HEK293 (cell line): Measurements from ENCODE around the gene ELL.
A peak's percentile ranks its signal among the peaks of the same experiment; 100 is the strongest.

Experiments used
- HOXA7 ChIP-seq: sonication (generic); formaldehyde crosslinking; IDR thresholded peaks from 2 replicates; pipeline ENCODE4 v1.8.1; 2022; ENCODE audit warnings: missing genetic modification reagents, borderline replicate concordance
- KLF17 ChIP-seq: fragments of 450-650 bp; formaldehyde crosslinking; IDR thresholded peaks from 2 replicates; pipeline ENCODE4 v1.5.1; 2016; ENCODE audit warnings: missing biosample characterization, missing genetic modification characterization
- KLF9 ChIP-seq: fragments of 450-650 bp; formaldehyde crosslinking; IDR thresholded peaks from 2 replicates; pipeline ENCODE4 v1.5.1; 2016; ENCODE audit warnings: missing biosample characterization, missing genetic modification characterization, low read depth
- MEIS1 ChIP-seq: sonication (generic); formaldehyde crosslinking; IDR thresholded peaks from 2 replicates; pipeline ENCODE4 v1.8.1; 2022; ENCODE audit warnings: missing genetic modification reagents, mild to moderate bottlenecking, borderline replicate concordance
- REST ChIP-seq: fragments of 450-650 bp; formaldehyde crosslinking; IDR thresholded peaks from 2 replicates; pipeline ENCODE4 v1.5.1; 2016; ENCODE audit warnings: missing biosample characterization, missing genetic modification characterization
- YY1 ChIP-seq: fragments of 450-650 bp; formaldehyde crosslinking; IDR thresholded peaks from 2 replicates; pipeline ENCODE4 v1.5.1; 2018; ENCODE audit warnings: missing biosample characterization, missing genetic modification characterization
- ZBTB48 ChIP-seq: fragments of 450-650 bp; formaldehyde crosslinking; IDR thresholded peaks from 2 replicates; pipeline ENCODE4 v1.5.1; 2016; ENCODE audit warnings: missing biosample characterization, missing genetic modification characterization
- ZBTB8A ChIP-seq: fragments of 450-650 bp; formaldehyde crosslinking; IDR thresholded peaks from 2 replicates; pipeline ENCODE4 v1.5.1; 2016; ENCODE audit warnings: missing biosample characterization, missing genetic modification characterization
- ZFHX2 ChIP-seq: fragments of 450-650 bp; formaldehyde crosslinking; conservative IDR thresholded peaks from 2 replicates; pipeline ENCODE4 v1.5.1; 2016; ENCODE audit warnings: missing biosample characterization, missing genetic modification characterization
- ZNF132 ChIP-seq: fragments of 450-650 bp; formaldehyde crosslinking; IDR thresholded peaks from 2 replicates; pipeline ENCODE4 v1.5.1; 2017; ENCODE audit warnings: missing biosample characterization, missing genetic modification characterization, borderline replicate concordance
- ZNF133 ChIP-seq: fragments of 450-650 bp; formaldehyde crosslinking; IDR thresholded peaks from 2 replicates; pipeline ENCODE4 v1.5.1; 2016; ENCODE audit warnings: missing biosample characterization, missing genetic modification characterization
- ZNF16 ChIP-seq: fragments of 450-650 bp; formaldehyde crosslinking; IDR thresholded peaks from 2 replicates; pipeline ENCODE4 v1.5.1; 2016; ENCODE audit warnings: low read depth, missing biosample characterization, missing genetic modification characterization
- ZNF175 ChIP-seq: fragments of 450-650 bp; formaldehyde crosslinking; IDR thresholded peaks from 2 replicates; pipeline ENCODE4 v1.5.1; 2016; ENCODE audit warnings: missing biosample characterization, missing genetic modification characterization
- ZNF214 ChIP-seq: fragments of 450-650 bp; formaldehyde crosslinking; IDR thresholded peaks from 2 replicates; pipeline ENCODE4 v1.5.1; 2017; ENCODE audit warnings: missing biosample characterization, mild to moderate bottlenecking, missing genetic modification characterization, borderline replicate concordance
- ZNF266 ChIP-seq: fragments of 450-650 bp; formaldehyde crosslinking; IDR thresholded peaks from 2 replicates; pipeline ENCODE4 v1.5.1; 2016; ENCODE audit warnings: missing biosample characterization, missing genetic modification characterization, low read depth
- ZNF426 ChIP-seq: fragments of 450-650 bp; formaldehyde crosslinking; IDR thresholded peaks from 2 replicates; pipeline ENCODE4 v1.5.1; 2017; ENCODE audit warnings: missing biosample characterization, missing genetic modification characterization, mild to moderate bottlenecking, inconsistent platforms, moderate library complexity
- ZNF48 ChIP-seq: fragments of 450-650 bp; formaldehyde crosslinking; IDR thresholded peaks from 2 replicates; pipeline ENCODE4 v1.5.1; 2016; ENCODE audit warnings: missing biosample characterization, missing genetic modification characterization
- ZNF560 ChIP-seq: fragments of 450-650 bp; formaldehyde crosslinking; IDR thresholded peaks from 2 replicates; pipeline ENCODE4 v1.5.1; 2017; ENCODE audit warnings: missing biosample characterization, missing genetic modification characterization, borderline replicate concordance
- ZNF585B ChIP-seq: fragments of 450-650 bp; formaldehyde crosslinking; IDR thresholded peaks from 2 replicates; pipeline ENCODE4 v1.5.1; 2016; ENCODE audit warnings: missing biosample characterization, missing genetic modification characterization
- ZNF596 ChIP-seq: fragments of 450-650 bp; IDR thresholded peaks from 2 replicates; pipeline ENCODE4 v1.5.0; 2018; ENCODE audit warnings: missing biosample characterization, mild to moderate bottlenecking, missing genetic modification characterization, moderate library complexity
- ZNF600 ChIP-seq: fragments of 450-650 bp; formaldehyde crosslinking; IDR thresholded peaks from 2 replicates; pipeline ENCODE4 v1.5.1; 2016; ENCODE audit warnings: missing biosample characterization, missing genetic modification characterization
- ZNF660 ChIP-seq: fragments of 450-650 bp; IDR thresholded peaks from 2 replicates; pipeline ENCODE4 v1.5.1; 2018; ENCODE audit warnings: missing biosample characterization, mild to moderate bottlenecking, missing genetic modification characterization
- ZNF670 ChIP-seq: fragments of 450-650 bp; formaldehyde crosslinking; IDR thresholded peaks from 2 replicates; pipeline ENCODE4 v1.5.1; 2016; ENCODE audit warnings: missing biosample characterization, missing genetic modification characterization, low read depth
- ZNF701 ChIP-seq: fragments of 450-650 bp; formaldehyde crosslinking; IDR thresholded peaks from 2 replicates; pipeline ENCODE4 v1.5.1; 2016; ENCODE audit warnings: missing biosample characterization, missing genetic modification characterization
- ZNF707 ChIP-seq: fragments of 450-650 bp; formaldehyde crosslinking; IDR thresholded peaks from 2 replicates; pipeline ENCODE4 v1.5.1; 2016; ENCODE audit warnings: missing biosample characterization, missing genetic modification characterization
- ZNF791 ChIP-seq: fragments of 450-650 bp; formaldehyde crosslinking; IDR thresholded peaks from 2 replicates; pipeline ENCODE4 v1.5.1; 2016; ENCODE audit warnings: missing biosample characterization, missing genetic modification characterization
- ZNF843 ChIP-seq: fragments of 450-650 bp; formaldehyde crosslinking; IDR thresholded peaks from 2 replicates; pipeline ENCODE4 v1.5.1; 2016; ENCODE audit warnings: missing biosample characterization, missing genetic modification characterization
- ZSCAN4 ChIP-seq: fragments of 450-650 bp; formaldehyde crosslinking; IDR thresholded peaks from 2 replicates; pipeline ENCODE4 v1.5.1; 2017; ENCODE audit warnings: missing biosample characterization, missing genetic modification characterization
- TF ChIP-seq, protein P1 (sequence below): fragments of 450-650 bp; IDR thresholded peaks from 2 replicates; pipeline ENCODE4 v1.5.1; 2018; ENCODE audit warnings: missing biosample characterization, missing genetic modification characterization
- TF ChIP-seq, protein P2 (sequence below): fragments of 450-650 bp; formaldehyde crosslinking; IDR thresholded peaks from 2 replicates; pipeline ENCODE4 v1.5.1; 2016; ENCODE audit warnings: missing biosample characterization, missing genetic modification characterization
- TF ChIP-seq, protein P3 (sequence below): fragments of 450-650 bp; formaldehyde crosslinking; IDR thresholded peaks from 2 replicates; pipeline ENCODE4 v1.5.1; 2017; ENCODE audit warnings: missing biosample characterization, missing genetic modification characterization

ELL gene

GRCh38 chr19:18433015-18433691, 88.7 kb downstream of the ELL start (continued):
- TF ChIP-seq KLF17 (no peak; the same call in none of the 2 replicates), ZNF132 (tag by site-specific recombination) (no peak), ZNF214 (no peak), ZNF426 (no peak), ZNF660 (tag by site-specific recombination) (peak; percentile 46; the same call in 1 of the 2 replicates), ZNF791 (tag by site-specific recombination) (no peak), KLF9 (tag by site-specific recombination) (peak; percentile 95), ZNF560 (tag by site-specific recombination) (no peak), ZNF670 (tag by site-specific recombination) (no peak), ZNF266 (tag by site-specific recombination) (no peak), HOXA7 (no peak), ZNF175 (no peak), ZBTB8A (peak; percentile 97), ZNF707 (tag by site-specific recombination) (no peak), ZNF843 (tag by site-specific recombination) (0 out of 2 replicates have a peak, but pooled peaks have one; percentile 54), ZNF133 (tag by site-specific recombination) (no peak), ZFHX2 (tag by site-specific recombination) (peak; percentile 99), ZNF596 (tag by site-specific recombination) (no peak), ZNF600 (tag by site-specific recombination) (peak; percentile 75; the same call in 1 of the 2 replicates), ZBTB48 (tag by site-specific recombination) (peak; percentile 96), ZNF701 (tag by site-specific recombination) (no peak), ZNF48 (tag by site-specific recombination) (no peak), MEIS1 (CRISPR knock-in tag) (no peak), ZSCAN4 (tag by site-specific recombination) (0 out of 2 replicates have a peak, but pooled peaks have one; percentile 12), YY1 (tag by site-specific recombination) (peak; percentile 91), REST (tag by site-specific recombination) (no peak), ZNF585B (no peak), ZNF16 (tag by site-specific recombination) (no peak)
- TF ChIP-seq, protein P1, sequence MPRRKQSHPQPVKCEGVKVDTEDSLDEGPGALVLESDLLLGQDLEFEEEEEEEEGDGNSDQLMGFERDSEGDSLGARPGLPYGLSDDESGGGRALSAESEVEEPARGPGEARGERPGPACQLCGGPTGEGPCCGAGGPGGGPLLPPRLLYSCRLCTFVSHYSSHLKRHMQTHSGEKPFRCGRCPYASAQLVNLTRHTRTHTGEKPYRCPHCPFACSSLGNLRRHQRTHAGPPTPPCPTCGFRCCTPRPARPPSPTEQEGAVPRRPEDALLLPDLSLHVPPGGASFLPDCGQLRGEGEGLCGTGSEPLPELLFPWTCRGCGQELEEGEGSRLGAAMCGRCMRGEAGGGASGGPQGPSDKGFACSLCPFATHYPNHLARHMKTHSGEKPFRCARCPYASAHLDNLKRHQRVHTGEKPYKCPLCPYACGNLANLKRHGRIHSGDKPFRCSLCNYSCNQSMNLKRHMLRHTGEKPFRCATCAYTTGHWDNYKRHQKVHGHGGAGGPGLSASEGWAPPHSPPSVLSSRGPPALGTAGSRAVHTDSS (tag by site-specific recombination), result no peak; the same call in 1 of the 2 replicates
- TF ChIP-seq, protein P2, sequence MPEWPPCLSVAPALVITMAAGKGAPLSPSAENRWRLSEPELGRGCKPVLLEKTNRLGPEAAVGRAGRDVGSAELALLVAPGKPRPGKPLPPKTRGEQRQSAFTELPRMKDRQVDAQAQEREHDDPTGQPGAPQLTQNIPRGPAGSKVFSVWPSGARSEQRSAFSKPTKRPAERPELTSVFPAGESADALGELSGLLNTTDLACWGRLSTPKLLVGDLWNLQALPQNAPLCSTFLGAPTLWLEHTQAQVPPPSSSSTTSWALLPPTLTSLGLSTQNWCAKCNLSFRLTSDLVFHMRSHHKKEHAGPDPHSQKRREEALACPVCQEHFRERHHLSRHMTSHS (tag by site-specific recombination), result no peak
- TF ChIP-seq, protein P3, sequence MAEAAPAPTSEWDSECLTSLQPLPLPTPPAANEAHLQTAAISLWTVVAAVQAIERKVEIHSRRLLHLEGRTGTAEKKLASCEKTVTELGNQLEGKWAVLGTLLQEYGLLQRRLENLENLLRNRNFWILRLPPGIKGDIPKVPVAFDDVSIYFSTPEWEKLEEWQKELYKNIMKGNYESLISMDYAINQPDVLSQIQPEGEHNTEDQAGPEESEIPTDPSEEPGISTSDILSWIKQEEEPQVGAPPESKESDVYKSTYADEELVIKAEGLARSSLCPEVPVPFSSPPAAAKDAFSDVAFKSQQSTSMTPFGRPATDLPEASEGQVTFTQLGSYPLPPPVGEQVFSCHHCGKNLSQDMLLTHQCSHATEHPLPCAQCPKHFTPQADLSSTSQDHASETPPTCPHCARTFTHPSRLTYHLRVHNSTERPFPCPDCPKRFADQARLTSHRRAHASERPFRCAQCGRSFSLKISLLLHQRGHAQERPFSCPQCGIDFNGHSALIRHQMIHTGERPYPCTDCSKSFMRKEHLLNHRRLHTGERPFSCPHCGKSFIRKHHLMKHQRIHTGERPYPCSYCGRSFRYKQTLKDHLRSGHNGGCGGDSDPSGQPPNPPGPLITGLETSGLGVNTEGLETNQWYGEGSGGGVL, result peak; percentile 97
